ENCODE measurements around the gene ZSCAN16. TPM values are rescaled to one million over a fixed set of nuclear protein-coding genes. Genes with fewer than 3 reads are reported as not detected.

The ZSCAN16 gene
- total RNA-seq, 2 donors from 2014 or later, result 1.3 to 5.9 TPM

- no peak overlapping the region for H3K4me3 ChIP-seq
- WGBS, 2 donors, result 59 to 74% methylated on average over 9 of the region's 9 CpGs
- H3K36me3 ChIP-seq (replicated peaks in 1 of 2; ENCODE audit: insufficient read depth in 1 of 2, low read depth in 2 of 2), result no peaks in the 10 kb centered on the region
- DNase-seq, result no peak
- peaks cover 27% of the 10 kb centered on the region for H3K4me1 ChIP-seq
- TF ChIP-seq CTCF (IDR thresholded peaks at IDR 0.05) (no peak), POLR2A (IDR thresholded peaks at IDR 0.05) (no peak)
- ATAC-seq, result no peak
- no peaks in the 10 kb centered on the region for H3K27me3 ChIP-seq
- no peak overlapping the region for H3K27ac ChIP-seq
- H3K9me3 ChIP-seq, result no peaks in the 10 kb centered on the region
- intact Hi-C loops (cut with DNase I), result loop anchor here (10.0 kb wide), 1 partner anchor 215 kb away; no protein-coding TSS in a partner anchor
These were observed 15.6 kb downstream of the ZSCAN16 start for GRCh38 chr6:28139860-28140543.

GRCh38 chr6:28140616-28141015, 16.2 kb downstream of the ZSCAN16 start:
- 43 to 60% methylated on average over 5 of the region's 5 CpGs for WGBS, 2 donors
- ATAC-seq, result no peak
- no peaks in the 10 kb centered on the region for H3K9me3 ChIP-seq
- H3K4me1 ChIP-seq, result peaks cover 23% of the 10 kb centered on the region
- no peak overlapping the region for H3K4me3 ChIP-seq
- intact Hi-C loops (cut with DNase I), result no loop called here
- no peaks in the 10 kb centered on the region for H3K36me3 ChIP-seq (replicated peaks in 1 of 2; ENCODE audit: insufficient read depth in 1 of 2, low read depth in 2 of 2)
- H3K27me3 ChIP-seq, result no peaks in the 10 kb centered on the region
- no peak for TF ChIP-seq POLR2A (IDR thresholded peaks at IDR 0.05)
- TF ChIP-seq CTCF (IDR thresholded peaks at IDR 0.05), result no peak
- H3K27ac ChIP-seq, result no peak overlapping the region
- no peak for DNase-seq

GRCh38 chr6:28141500-28142329, 17.3 kb downstream of the ZSCAN16 start, which contains the start of gene ZKSCAN8:
Gene ZKSCAN8, plus strand, starts transcription at chr6:28141883. Its CDS starts 6,525 bp downstream, at chr6:28148408.
- H3K4me1 ChIP-seq, result peaks cover 17% of the 10 kb centered on the region
- peak in 2 of 3 donors; percentile 75 to 79 for TF ChIP-seq POLR2A (IDR thresholded peaks at IDR 0.05)
- no peak for TF ChIP-seq CTCF (IDR thresholded peaks at IDR 0.05)
- no peaks in the 10 kb centered on the region for H3K9me3 ChIP-seq
- ATAC-seq, result peak; percentile 90
- no peaks in the 10 kb centered on the region for H3K27me3 ChIP-seq
- DNase-seq, result peak; percentile 78 to 87 (median 86)
- 0% methylated on average over 33 to 52 of the region's 52 CpGs for WGBS, 2 donors
- H3K4me3 ChIP-seq, result peak within 1 kb of the TSS; percentile 42 to 96
- peak within 1 kb of the TSS in 3 of 4 donors; percentile 44 to 69 (median 52) for H3K27ac ChIP-seq
- H3K36me3 ChIP-seq (replicated peaks in 1 of 2; ENCODE audit: insufficient read depth in 1 of 2, low read depth in 2 of 2), result no peaks in the 10 kb centered on the region
- intact Hi-C loops (cut with DNase I), result no loop called here

GRCh38 chr6:28142446-28142845, 18.0 kb downstream of the ZSCAN16 start:
- Histone ChIP-seq H3K4me1 (peaks cover 17% of the 10 kb centered on the region), H3K27me3 (no peaks in the 10 kb centered on the region), H3K27ac (no peak overlapping the region), H3K4me3 (peak overlapping the region; percentile 42 to 96), H3K9me3 (no peaks in the 10 kb centered on the region), H3K36me3 (replicated peaks in 1 of 2; ENCODE audit: insufficient read depth in 1 of 2, low read depth in 2 of 2) (no peaks in the 10 kb centered on the region)
- no peak for DNase-seq
- ATAC-seq, result no peak
- intact Hi-C loops (cut with DNase I), result no loop called here
- 11 to 15% methylated on average over 4 of the region's 4 CpGs for WGBS, 2 donors
- TF ChIP-seq POLR2A (IDR thresholded peaks at IDR 0.05) (no peak), CTCF (IDR thresholded peaks at IDR 0.05) (no peak)
